Naive thymus-derived CD4-positive, alpha-beta T cell (primary cell): ENCODE data around the gene PRRG1. TPM values are rescaled to one million over a fixed set of nuclear protein-coding genes. Genes with fewer than 3 reads are reported as not detected.

ENCODE experiments used
- ATAC-seq: fragments of 150-1000 bp; cut with Tn5 transposase; 2 replicates; pipeline ENCODE4 v1.10.0; 2021; ENCODE audit warnings: mild to moderate bottlenecking, moderate library complexity
- CTCF ChIA-PET: fragments of 350-600 bp; sonication (Branson Sonifier 250); formaldehyde crosslinking; loops from one replicate; lab custom pipeline; 2021; ENCODE audit warnings: antibody characterized with exemption; lab: Charles Lee
- POLR2A ChIA-PET: fragments of 350-600 bp; sonication (Branson Sonifier 250); formaldehyde crosslinking; loops from one replicate; lab custom pipeline; 2021; ENCODE audit warnings: antibody characterized with exemption, inconsistent platforms; lab: Charles Lee
- DNase-seq, 9 donors: peaks; one replicate each; pipeline versions ENCODE4 v3.0.0 to v3.0.0-alpha.2; 2020 to 2022; ENCODE audit warnings: mixed read lengths in 1 of 9
- H3K27ac ChIP-seq: one replicate; pipeline ENCODE4 v1.7.0; 2013; ENCODE audit warnings: mild to moderate bottlenecking, low read depth, low read length, moderate library complexity
- H3K27me3 ChIP-seq, 2 donors: one replicate each; pipeline ENCODE4 v1.7.0; 2013; ENCODE audit warnings: low read length in 2 of 2, mild to moderate bottlenecking in 2 of 2, moderate library complexity in 2 of 2; ENCODE audit not compliant: control insufficient read depth in 2 of 2, insufficient read depth in 2 of 2
- H3K36me3 ChIP-seq, 3 experiments: 1 replicate in 2 of 3; 2 replicates in 1 of 3; pipeline ENCODE4 v1.7.0; 2013; ENCODE audit warnings: low read length in 3 of 3, mild to moderate bottlenecking in 3 of 3, moderate library complexity in 1 of 3; ENCODE audit not compliant: insufficient read depth in 3 of 3, control insufficient read depth in 2 of 3
- H3K4me1 ChIP-seq, 2 donors: one replicate each; pipeline ENCODE4 v1.7.0; 2013; ENCODE audit warnings: low read length in 2 of 2, mild to moderate bottlenecking in 2 of 2, moderate library complexity in 1 of 2; ENCODE audit not compliant: control insufficient read depth in 2 of 2, insufficient read depth in 2 of 2
- H3K4me3 ChIP-seq: 2 replicates; pipeline ENCODE4 v1.7.0; 2013; ENCODE audit warnings: mild to moderate bottlenecking, low read length
- H3K9me3 ChIP-seq, 3 experiments: 1 replicate in 2 of 3; 2 replicates in 1 of 3; pipeline ENCODE4 v1.7.0; 2013; ENCODE audit warnings: low read length in 3 of 3; ENCODE audit not compliant: control insufficient read depth in 2 of 3
- H3K27ac Mint-ChIP-seq, 9 donors: one replicate each; pipeline ENCODE4 v1.8.0; 2020 to 2022; ENCODE audit warnings: mixed read lengths in 9 of 9, mild to moderate bottlenecking in 8 of 9, moderate library complexity in 5 of 9, inconsistent platforms in 2 of 9
- H3K27me3 Mint-ChIP-seq, 5 donors: one replicate each; pipeline ENCODE4 v1.8.0; 2021 to 2022; ENCODE audit warnings: mixed read lengths in 5 of 5, mild to moderate bottlenecking in 1 of 5
- H3K36me3 Mint-ChIP-seq, 5 donors: one replicate each; pipeline ENCODE4 v1.8.0; 2020 to 2022; ENCODE audit warnings: mixed read lengths in 5 of 5, mild to moderate bottlenecking in 3 of 5, inconsistent platforms in 1 of 5
- H3K4me1 Mint-ChIP-seq, 7 donors: one replicate each; pipeline ENCODE4 v1.8.0; 2020 to 2022; ENCODE audit warnings: mixed read lengths in 7 of 7, mild to moderate bottlenecking in 3 of 7, inconsistent platforms in 1 of 7
- H3K4me3 Mint-ChIP-seq, 10 donors: one replicate each; pipeline ENCODE4 v1.8.0; 2020 to 2022; ENCODE audit warnings: mild to moderate bottlenecking in 10 of 10, mixed read lengths in 10 of 10, moderate library complexity in 6 of 10, inconsistent platforms in 2 of 10
- H3K9me3 Mint-ChIP-seq, 11 donors: one replicate each; pipeline ENCODE4 v1.8.0; 2020 to 2022; ENCODE audit warnings: mixed read lengths in 11 of 11, mild to moderate bottlenecking in 4 of 11, inconsistent platforms in 1 of 11, moderate library complexity in 1 of 11
- intact Hi-C, 2 donors: fragments of 100-400 bp; cut with micrococcal nuclease; formaldehyde crosslinking; loops; one replicate each; pipeline ENCODE4 v1.15.1; 2023
- polyA plus RNA-seq, 2 donors: library from polyadenylated mRNA; unstranded; fragments of 300-500 nt; fragmentation: Illumina TruSeq; gene quantifications; one replicate each; pipeline ENCODE4 v1.2.3, GENCODE V29; 2021
- total RNA-seq, 6 experiments: library from RNA in 5 of 6; stranded (reverse) in 5 of 6; gene quantifications; 1 replicate in 5 of 6; 2 replicates in 1 of 6; pipeline ENCODE4 v1.2.3 and lab custom pipeline; 2021 to 2026

Gene PRRG1
- total and polyA plus RNA-seq, 7 experiments from 2014 or later = 0.17 TPM; not detected in 6

DNA sequence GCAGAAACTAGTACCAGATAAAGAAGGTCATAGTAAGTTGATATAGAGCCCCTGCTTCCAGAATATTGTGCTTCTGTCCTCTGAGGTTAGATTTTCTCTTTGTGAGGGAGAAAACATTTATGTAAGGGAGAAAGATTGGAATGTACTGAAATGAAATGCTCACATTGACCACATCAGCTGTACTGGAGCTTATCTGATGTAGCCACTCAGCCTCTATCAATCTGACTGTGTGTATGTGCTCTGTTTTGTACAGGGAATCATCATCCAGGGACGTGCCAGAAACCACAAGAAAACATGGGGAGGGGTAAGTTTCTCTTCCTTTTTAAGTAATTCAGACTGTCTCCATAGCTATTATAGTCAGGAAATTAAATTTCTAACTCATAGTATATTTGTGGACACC, 56.8 kb downstream of the PRRG1 start:
- ATAC-seq (no peak), DNase-seq (no peak)
- intact Hi-C loops = no loop called here
- H3K27me3 ChIP-seq = no peaks in the 10 kb centered on the region
- Mint-ChIP-seq H3K4me1 (no peaks in the 10 kb centered on the region), H3K9me3 (peaks cover 0 to 3% (median 0%) of the 10 kb centered on the region in 11 donors), H3K27ac (no peak overlapping the region), H3K27me3 (no peaks in the 10 kb centered on the region), H3K36me3 (no peaks in the 10 kb centered on the region), H3K4me3 (no peak overlapping the region)
- no peak overlapping the region for H3K27ac ChIP-seq
- ChIA-PET POLR2A (no interaction called here), CTCF (no interaction called here)
- H3K9me3 ChIP-seq = no peaks in the 10 kb centered on the region
- H3K4me3 ChIP-seq = no peak overlapping the region
- H3K36me3 ChIP-seq = no peaks in the 10 kb centered on the region
- no peaks in the 10 kb centered on the region for H3K4me1 ChIP-seq

DNA sequence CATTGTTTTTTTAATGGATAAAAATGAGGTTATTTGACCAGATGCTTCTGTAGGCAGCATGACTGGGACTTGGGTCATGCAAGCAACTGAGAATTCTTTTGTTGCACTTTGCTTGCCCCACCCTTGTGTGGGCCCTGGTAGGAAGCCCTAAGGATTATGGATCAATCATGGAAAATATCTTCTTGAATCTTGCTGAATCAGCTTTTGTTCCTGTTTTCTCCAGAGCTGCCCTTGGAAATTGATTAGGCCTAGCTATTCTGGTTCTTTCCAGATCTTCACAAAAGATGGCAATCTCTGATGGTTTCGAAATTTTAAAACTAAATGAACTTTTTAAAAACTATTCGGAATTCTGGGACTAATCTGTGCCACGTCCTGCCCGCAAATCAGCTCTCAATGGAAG, 58.6 kb downstream of the PRRG1 start:
- POLR2A ChIA-PET = no interaction called here
- Histone ChIP-seq H3K4me1 (no peaks in the 10 kb centered on the region), H3K9me3 (no peaks in the 10 kb centered on the region), H3K27ac (no peak overlapping the region), H3K4me3 (no peak overlapping the region), H3K27me3 (no peaks in the 10 kb centered on the region), H3K36me3 (no peaks in the 10 kb centered on the region)
- H3K27ac Mint-ChIP-seq = no peak overlapping the region
- peaks cover 0 to under 1% (median 0%) of the 10 kb centered on the region in 11 donors for H3K9me3 Mint-ChIP-seq
- H3K27me3 Mint-ChIP-seq = no peaks in the 10 kb centered on the region
- CTCF ChIA-PET = no interaction called here
- intact Hi-C loops = no loop called here
- H3K4me1 Mint-ChIP-seq = no peaks in the 10 kb centered on the region
- no peak overlapping the region for H3K4me3 Mint-ChIP-seq
- no peaks in the 10 kb centered on the region for H3K36me3 Mint-ChIP-seq
- ATAC-seq (no peak), DNase-seq (no peak)

DNA sequence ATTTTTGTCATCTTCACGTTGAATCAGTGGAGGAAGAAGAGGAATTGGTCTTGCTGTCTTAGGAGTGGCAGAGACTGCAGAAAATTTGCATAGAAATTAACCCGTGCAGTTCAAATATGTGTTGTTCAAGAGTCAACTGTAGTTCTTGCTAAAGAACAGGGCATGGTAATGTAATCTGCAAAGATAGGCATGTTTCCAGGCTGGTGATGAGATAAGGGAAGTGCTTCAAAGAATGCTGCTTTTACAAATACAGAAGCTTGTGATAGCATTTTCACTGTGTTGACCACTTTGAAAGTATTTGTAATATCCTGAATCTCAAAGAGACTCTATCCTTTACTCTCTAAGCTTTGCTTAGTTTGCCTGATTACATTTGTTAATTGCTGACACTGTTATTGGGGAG, 60.1 kb downstream of the PRRG1 start:
- DNase-seq = no peak
- ChIA-PET POLR2A (no interaction called here), CTCF (no interaction called here)
- Histone ChIP-seq H3K27me3 (no peaks in the 10 kb centered on the region), H3K27ac (no peak overlapping the region), H3K9me3 (no peaks in the 10 kb centered on the region), H3K4me3 (no peak overlapping the region), H3K36me3 (no peaks in the 10 kb centered on the region), H3K4me1 (no peaks in the 10 kb centered on the region)
- H3K9me3 Mint-ChIP-seq = no peaks in the 10 kb centered on the region
- H3K4me1 Mint-ChIP-seq = no peaks in the 10 kb centered on the region
- H3K36me3 Mint-ChIP-seq = no peaks in the 10 kb centered on the region
- no peak for ATAC-seq
- H3K4me3 Mint-ChIP-seq = no peak overlapping the region
- H3K27ac Mint-ChIP-seq = no peak overlapping the region
- intact Hi-C loops = no loop called here
- H3K27me3 Mint-ChIP-seq = no peaks in the 10 kb centered on the region

DNA sequence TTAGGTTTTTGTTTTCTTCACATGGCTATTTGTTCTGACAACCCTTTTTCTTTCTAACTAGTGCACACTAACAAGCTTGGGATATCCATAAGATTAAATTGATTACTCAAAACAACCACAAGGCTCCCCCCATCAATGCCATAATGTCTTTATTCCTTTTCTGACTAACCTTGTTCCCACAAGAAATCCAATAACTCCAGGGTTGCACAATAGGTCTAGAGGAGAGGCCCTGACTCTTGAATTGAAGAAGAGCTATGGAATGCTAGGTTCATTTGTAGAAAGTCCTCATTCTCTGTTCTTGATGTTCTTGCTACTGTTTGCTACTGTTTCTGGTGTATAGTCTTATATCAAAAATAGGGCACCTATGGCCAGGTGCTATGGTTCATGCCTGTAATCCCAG, 71.0 kb downstream of the PRRG1 start:
- POLR2A ChIA-PET = no interaction called here
- Mint-ChIP-seq H3K4me1 (no peaks in the 10 kb centered on the region), H3K36me3 (no peaks in the 10 kb centered on the region), H3K27me3 (no peaks in the 10 kb centered on the region), H3K27ac (no peak overlapping the region), H3K9me3 (no peaks in the 10 kb centered on the region), H3K4me3 (no peak overlapping the region)
- intact Hi-C loops = no loop called here
- no peak for DNase-seq
- H3K27ac ChIP-seq = no peak overlapping the region
- H3K4me3 ChIP-seq = no peak overlapping the region
- CTCF ChIA-PET = no interaction called here
- H3K27me3 ChIP-seq = no peaks in the 10 kb centered on the region
- ATAC-seq = no peak
- no peaks in the 10 kb centered on the region for H3K36me3 ChIP-seq
- no peaks in the 10 kb centered on the region for H3K4me1 ChIP-seq
- no peaks in the 10 kb centered on the region for H3K9me3 ChIP-seq

DNA sequence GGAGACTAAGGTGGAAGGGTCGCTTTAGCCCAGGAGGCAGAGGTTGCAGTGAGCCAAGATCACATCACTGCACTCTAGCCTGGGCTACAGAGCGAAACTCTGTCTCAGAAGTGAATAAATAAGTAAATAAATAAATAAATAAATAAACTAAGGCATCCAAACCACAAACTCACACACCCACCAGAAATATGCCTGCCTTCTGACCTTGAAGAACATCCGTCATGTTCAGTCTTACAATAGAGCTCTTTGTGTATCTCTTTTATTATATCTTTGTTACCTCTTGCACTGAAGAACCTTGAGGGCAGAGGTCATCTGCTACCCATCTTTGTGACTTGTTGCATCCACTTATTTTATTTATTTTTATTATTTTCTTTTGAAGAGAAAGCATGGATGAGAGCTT, 71.6 kb downstream of the PRRG1 start:
- Histone ChIP-seq H3K9me3 (no peaks in the 10 kb centered on the region), H3K4me3 (no peak overlapping the region), H3K27ac (no peak overlapping the region), H3K36me3 (no peaks in the 10 kb centered on the region), H3K4me1 (no peaks in the 10 kb centered on the region), H3K27me3 (no peaks in the 10 kb centered on the region)
- Mint-ChIP-seq H3K9me3 (no peaks in the 10 kb centered on the region), H3K27me3 (no peaks in the 10 kb centered on the region), H3K27ac (no peak overlapping the region), H3K4me1 (no peaks in the 10 kb centered on the region), H3K4me3 (no peak overlapping the region), H3K36me3 (no peaks in the 10 kb centered on the region)
- CTCF ChIA-PET = no interaction called here
- no peak for ATAC-seq
- POLR2A ChIA-PET = no interaction called here
- intact Hi-C loops = no loop called here
- no peak for DNase-seq

DNA sequence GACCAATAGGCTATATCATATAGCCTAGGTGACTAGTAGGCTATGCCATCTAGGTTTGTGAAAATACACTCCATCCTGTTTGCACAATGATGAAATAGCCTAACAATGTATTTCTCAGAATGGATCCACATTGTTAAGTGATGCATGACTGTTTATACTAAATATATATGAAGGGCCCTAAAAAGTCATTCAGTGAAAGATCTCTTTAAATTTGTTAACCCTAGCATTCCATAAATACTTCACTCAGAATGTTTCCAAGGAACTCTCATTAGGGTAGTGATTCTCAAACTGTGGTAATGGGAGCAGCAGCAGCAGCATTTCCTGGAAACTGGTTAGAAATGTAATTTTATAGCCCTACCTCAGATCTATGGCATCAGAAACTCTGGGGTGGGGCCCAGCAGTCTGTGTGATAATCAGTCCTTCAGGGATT, 74.9 kb downstream of the PRRG1 start:
- POLR2A ChIA-PET = no interaction called here
- H3K27ac ChIP-seq = no peak overlapping the region
- DNase-seq (no peak), ATAC-seq (no peak)
- no peak overlapping the region for H3K27ac Mint-ChIP-seq
- no peaks in the 10 kb centered on the region for H3K9me3 ChIP-seq
- no peaks in the 10 kb centered on the region for H3K4me1 ChIP-seq
- no peaks in the 10 kb centered on the region for H3K27me3 ChIP-seq
- no peaks in the 10 kb centered on the region for H3K36me3 Mint-ChIP-seq
- CTCF ChIA-PET = no interaction called here
- H3K27me3 Mint-ChIP-seq = no peaks in the 10 kb centered on the region
- H3K4me3 Mint-ChIP-seq = no peak overlapping the region
- no peak overlapping the region for H3K4me3 ChIP-seq
- intact Hi-C loops = no loop called here
- H3K4me1 Mint-ChIP-seq = no peaks in the 10 kb centered on the region
- H3K9me3 Mint-ChIP-seq = peaks cover 0 to 4% (median 0%) of the 10 kb centered on the region in 11 donors
- no peaks in the 10 kb centered on the region for H3K36me3 ChIP-seq

DNA sequence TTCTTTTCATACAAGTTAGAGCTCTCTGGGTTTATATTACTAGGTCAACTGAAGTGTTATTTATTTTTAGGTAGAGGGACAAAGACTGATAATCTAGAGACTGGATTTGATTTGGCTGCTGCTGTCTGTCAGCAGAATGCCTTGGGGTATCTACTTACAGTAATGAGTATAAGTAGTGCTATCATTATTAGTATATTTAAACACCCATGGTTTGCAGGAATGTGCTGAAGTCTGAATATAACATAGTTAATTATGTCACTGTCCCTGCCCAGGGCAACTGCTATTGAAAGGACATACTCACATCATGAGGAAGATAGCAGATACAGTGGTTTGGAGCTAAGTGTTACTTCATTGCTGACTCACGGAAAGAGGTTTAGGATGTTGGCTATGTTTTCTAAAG, 76.2 kb downstream of the PRRG1 start:
- H3K4me3 Mint-ChIP-seq = no peak overlapping the region
- CTCF ChIA-PET = no interaction called here
- no peak overlapping the region for H3K27ac ChIP-seq
- H3K4me1 ChIP-seq = no peaks in the 10 kb centered on the region
- H3K27me3 ChIP-seq = no peaks in the 10 kb centered on the region
- peaks cover 0 to 4% (median 0%) of the 10 kb centered on the region in 11 donors for H3K9me3 Mint-ChIP-seq
- ATAC-seq (no peak), DNase-seq (no peak)
- no peaks in the 10 kb centered on the region for H3K9me3 ChIP-seq
- no peak overlapping the region for H3K4me3 ChIP-seq
- POLR2A ChIA-PET = no interaction called here
- H3K36me3 Mint-ChIP-seq = no peaks in the 10 kb centered on the region
- no peak overlapping the region for H3K27ac Mint-ChIP-seq
- H3K36me3 ChIP-seq = no peaks in the 10 kb centered on the region
- H3K4me1 Mint-ChIP-seq = no peaks in the 10 kb centered on the region
- no peaks in the 10 kb centered on the region for H3K27me3 Mint-ChIP-seq
- intact Hi-C loops = no loop called here
